LNCAP (cell line): Measurements from ENCODE around the gene ETNK2.

Experiments used
- CTCF ChIP-seq: fragments of 450-650 bp; IDR thresholded peaks from 2 replicates; pipeline ENCODE4 v1.5.1; 2017; ENCODE audit warnings: mild to moderate bottlenecking

The ETNK2 gene

GRCh38 chr1:204161609-204162493 lies 10.0 kb upstream of the ETNK2 start:
- no peak for TF ChIP-seq CTCF

GRCh38 chr1:204157962-204158361 lies 6.1 kb upstream of the ETNK2 start:
- TF ChIP-seq CTCF, result no peak

- TF ChIP-seq CTCF, result no peak
Observed at GRCh38 chr1:204155881-204156280, 4.0 kb upstream of the ETNK2 start.

GRCh38 chr1:204154568-204155255 lies 2.9 kb upstream of the ETNK2 start:
- TF ChIP-seq CTCF, result no peak

- TF ChIP-seq CTCF, result no peak
Observed at GRCh38 chr1:204153667-204154066, 1.8 kb upstream of the ETNK2 start.

GRCh38 chr1:204152310-204153044 lies 633 bp upstream of the ETNK2 start:
- TF ChIP-seq CTCF, result no peak

- TF ChIP-seq CTCF, result no peak
Observed at GRCh38 chr1:204150702-204151551, 917 bp downstream of the ETNK2 start.
